GM18907 (cell line): Measurements from ENCODE around the gene EP400.
"Not testable (repeated sequence)": the region's sequence is repeated elsewhere in the genome, so short reads cannot be mapped to it uniquely, and the experiment has no call there.

Experiments used
- ATAC-seq: cut with Tn5 transposase; IDR thresholded peaks from one replicate; pipeline ENCODE4 v1.9.1; 2021; ENCODE audit warnings: mild to moderate bottlenecking, moderate library complexity; ENCODE audit not compliant: unreplicated experiment

EP400 gene

DNA sequence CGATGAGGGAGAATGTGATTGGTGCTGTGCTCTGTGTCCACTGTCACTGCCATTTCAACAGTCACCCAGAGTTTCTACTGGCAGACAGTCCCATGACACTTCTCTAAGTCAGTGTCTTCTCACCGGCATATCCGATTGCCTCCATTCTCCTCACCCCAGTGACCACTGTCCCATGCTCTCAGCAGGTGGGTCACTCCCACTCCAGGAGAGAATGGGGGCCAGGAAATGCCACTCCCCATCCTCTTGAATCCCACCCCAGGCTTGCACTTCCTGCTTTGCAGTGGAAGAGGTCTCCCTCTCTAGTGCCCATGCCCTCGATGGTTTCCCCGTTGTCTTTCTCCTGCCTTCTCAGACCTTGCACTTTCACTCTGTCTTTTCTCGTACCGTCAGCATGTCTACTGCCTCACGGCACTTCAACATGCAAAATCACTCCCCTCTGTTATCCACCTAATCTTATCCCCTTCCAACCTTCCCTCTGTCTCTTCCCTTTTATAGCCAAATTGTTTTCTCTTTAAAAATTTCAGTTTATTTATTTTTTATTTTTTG lies 2.2 kb upstream of the EP400 start:
- ATAC-seq: no peak

DNA sequence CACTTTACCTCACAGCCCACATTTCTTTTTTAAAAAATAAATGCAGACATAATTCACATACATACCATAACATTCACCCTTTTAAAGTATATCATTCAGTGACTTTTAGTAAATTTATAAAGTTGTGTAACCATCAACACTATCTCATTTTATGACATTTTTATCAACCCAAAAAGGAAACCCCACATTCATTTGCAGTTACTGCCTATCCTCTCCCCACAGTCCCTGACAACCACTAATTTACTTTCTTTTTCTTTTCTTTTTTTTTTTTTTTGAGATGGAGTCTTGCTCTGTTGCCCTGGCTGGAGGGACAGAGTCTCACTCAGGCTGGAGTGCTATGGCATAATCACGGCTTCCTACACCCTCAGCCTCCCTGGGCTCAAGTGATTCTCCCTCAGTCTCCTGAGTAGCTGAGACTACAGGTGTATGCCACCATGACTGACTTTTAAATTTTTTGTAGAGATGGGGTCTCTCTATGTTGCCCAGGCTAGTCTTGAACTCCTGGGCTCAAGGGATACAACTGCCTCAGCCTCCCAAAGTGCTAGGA lies 1.5 kb upstream of the EP400 start:
- ATAC-seq: no peak

DNA sequence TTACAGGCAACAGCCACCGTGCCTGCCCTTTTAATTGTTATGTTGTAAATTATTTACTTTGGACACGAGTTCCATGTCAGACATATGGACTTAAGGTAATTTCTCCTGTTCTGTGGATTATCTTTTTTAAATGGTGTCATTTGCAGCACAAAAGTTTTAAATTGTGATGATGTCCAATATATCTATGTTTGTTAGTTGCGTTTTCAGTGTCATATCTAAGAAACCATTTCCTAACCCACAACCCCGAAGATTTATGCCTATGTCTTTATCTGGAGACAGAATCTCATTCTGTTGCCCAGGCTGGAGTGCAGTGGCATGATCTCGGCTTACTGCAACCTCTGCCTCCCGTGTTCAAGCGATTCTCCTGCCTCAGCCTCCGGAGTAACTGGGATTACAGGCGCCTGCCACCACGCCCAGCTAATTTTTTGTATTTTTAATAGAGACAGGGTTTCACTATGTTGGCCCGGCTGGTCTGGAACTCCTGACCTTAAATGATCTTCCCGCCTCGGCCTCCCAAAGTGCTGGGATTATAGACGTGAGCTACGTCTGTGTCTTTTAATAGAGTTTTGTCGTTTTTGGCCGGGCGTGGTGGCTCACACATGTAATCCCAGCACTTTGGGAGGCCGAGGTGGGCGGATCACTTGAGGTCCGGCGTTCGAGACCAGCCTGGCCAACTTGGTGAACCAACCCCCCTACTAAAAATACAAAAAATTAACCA lies 870 bp upstream of the EP400 start:
- not testable (repeated sequence) for ATAC-seq

DNA sequence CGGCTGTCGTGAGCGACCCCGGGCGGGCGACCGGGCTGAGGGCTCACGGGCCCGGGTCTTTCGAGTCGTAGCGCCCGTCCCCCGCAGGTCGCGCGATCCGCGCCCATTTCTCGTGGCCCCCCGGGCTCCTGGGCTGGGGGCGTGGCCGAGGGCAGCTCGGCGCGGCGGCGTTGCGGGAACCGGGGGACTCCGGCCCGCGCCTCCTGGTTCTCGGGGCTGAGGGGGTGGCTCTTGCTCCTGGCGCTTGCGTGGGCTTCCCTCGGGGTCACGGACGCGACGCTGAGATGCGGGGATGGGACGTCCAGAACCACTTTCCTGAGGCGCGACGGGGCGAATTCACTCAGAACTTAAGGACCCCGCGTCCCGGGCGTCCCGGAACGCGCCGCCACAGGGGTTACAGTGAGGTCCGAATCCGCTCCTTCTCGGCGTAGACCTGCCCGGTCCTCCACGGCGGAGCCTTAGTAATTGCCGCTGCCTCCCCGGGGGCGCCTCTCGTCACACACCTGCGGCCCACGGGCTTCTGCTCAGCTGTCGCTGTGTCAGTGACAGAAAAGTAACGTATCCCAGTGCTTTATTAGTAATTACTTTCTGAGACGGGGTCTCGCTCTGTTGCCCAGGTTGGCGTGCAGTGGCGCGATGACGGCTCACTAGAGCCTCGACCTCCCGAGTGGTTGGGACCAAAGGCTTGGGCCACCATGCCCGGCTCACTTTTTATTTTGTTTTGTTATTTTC lies 606 bp downstream of the EP400 start:
- ATAC-seq: peak; percentile 32

DNA sequence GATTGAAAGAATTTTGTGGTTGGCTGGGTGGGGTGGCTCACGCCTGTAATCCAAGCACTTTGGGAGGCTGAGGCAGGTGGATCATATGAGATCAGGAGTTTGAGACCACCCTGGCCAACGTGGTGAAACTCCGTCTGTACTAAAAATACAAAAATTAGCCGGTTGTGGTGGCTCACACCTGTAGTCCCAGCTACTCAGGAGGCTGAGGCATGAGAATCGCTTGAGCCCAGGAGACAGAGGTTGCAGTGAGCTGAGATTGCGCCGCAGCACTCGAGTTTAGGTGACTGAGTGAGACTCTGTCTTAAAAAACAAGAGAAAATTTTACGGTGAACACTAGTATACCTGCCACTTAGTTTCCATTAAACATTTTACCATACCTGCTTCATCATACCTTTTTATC lies 4.1 kb downstream of the EP400 start:
- not testable (repeated sequence) for ATAC-seq

DNA sequence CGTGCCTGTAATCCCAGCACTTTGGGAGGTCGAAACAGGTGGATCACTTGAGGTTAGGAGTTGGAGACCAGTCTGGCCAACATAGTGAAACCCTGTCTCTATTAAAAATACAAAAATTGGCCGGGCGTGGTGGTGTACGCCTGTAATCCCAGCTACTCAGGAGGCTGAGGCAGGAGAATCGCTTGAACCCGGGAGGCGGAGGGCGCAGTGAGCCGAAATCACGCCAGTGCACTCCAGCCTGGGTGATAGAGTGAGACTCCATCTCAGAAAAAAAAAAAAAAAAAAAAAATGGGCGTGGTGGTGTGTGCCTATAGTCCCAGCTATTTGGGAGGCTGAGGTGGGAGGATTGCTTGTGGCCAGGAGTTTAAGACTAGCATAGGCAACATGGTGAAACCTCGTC lies 4.7 kb downstream of the EP400 start:
- not testable (repeated sequence) for ATAC-seq

DNA sequence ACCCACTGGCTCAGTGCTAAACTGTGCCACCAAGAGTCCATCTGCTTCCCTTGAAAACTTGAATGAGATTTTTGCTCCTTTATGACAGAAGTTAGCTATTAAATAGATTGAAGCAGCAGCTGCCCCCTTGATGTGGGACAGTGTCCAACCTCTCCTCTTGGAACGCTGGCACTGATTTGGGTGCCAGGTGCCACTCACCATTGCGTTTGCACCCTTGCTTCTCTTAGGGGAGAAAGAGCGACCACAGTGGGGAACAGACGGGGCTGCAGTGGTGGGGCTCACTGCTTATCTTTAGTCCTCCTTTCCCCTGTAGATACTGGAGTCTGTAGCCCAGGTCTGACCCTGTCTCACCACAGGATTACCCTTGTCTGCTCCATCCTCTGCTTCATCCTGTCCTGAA lies 9.4 kb downstream of the EP400 start:
- no peak for ATAC-seq

DNA sequence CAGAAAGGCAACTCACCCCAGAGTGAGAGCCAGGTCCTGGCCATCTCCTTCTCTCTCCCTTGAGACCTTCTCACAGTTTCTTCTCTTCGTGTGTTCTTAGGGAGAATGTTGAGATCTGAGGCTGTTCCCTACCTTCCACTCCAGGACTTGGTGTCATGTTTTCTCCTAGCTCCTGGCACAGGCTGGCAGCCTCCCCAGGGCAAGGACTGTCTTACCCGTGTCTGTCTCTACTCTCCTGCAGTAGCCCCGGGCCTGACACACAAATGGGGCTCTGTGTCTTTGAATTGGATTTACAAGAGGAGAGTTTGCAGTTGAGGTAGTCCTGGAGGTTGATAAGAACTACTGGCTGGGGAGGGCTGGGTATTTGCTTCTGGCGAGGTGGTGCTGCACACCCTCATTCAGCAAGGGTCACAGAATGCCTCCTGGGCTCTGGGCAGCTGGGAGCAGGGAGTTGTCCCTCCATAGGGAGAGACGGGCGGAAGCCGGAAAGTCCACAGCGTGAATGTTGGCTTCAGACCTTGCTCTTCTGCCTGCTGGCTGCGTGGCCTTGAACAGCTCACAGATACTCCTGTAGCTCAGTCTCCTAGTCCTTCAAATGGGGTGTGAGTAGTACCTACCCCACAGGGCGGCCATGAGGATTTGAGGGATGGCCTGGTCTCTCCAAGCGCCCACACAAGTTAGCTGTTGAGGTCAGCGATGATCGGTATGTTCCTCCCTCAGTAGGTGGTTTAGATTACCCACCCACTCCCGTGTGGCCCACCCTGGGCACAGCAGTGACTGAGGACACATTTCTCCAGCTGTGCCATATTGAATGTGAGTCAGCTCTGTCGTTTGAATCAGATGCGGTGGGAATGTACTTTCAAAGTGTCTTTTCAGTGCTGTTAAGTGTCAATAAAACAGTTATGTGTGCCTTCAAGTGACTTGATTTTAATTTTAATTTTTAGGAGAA lies 10.2 kb downstream of the EP400 start:
- no peak for ATAC-seq

DNA sequence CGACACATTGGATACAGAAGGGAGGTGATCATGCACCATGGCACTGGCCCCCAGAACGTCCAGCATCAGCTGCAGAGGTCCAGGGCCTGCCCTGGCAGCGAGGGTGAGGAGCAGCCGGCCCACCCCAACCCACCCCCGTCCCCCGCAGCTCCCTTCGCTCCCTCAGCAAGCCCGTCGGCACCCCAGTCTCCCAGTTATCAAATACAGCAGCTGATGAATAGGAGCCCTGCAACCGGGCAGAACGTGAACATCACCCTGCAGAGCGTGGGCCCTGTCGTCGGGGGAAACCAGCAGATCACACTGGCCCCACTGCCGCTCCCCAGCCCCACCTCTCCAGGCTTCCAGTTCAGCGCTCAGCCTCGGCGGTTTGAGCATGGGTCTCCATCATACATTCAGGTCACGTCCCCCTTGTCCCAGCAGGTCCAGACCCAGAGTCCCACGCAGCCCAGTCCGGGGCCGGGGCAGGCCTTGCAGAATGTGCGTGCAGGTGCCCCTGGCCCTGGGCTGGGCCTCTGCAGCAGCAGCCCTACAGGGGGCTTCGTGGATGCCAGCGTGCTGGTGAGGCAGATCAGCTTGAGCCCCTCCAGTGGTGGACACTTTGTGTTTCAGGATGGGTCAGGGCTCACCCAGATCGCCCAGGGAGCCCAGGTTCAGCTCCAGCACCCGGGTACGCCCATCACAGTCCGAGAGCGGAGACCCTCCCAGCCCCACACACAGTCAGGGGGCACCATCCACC lies 11.0 kb downstream of the EP400 start:
- not testable (repeated sequence) for ATAC-seq

DNA sequence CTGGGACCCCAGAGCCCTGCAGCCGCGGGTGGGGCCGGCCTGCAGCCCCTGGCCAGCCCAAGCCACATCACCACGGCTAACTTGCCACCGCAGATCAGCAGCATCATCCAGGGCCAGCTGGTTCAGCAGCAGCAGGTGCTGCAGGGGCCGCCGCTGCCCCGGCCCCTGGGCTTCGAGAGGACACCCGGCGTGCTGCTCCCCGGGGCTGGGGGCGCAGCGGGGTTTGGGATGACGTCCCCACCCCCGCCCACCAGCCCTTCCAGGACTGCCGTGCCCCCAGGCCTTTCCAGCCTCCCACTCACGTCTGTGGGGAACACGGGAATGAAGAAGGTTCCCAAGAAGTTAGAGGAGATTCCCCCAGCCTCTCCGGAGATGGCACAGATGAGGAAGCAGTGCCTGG lies 11.6 kb downstream of the EP400 start:
- ATAC-seq: not testable (repeated sequence)

DNA sequence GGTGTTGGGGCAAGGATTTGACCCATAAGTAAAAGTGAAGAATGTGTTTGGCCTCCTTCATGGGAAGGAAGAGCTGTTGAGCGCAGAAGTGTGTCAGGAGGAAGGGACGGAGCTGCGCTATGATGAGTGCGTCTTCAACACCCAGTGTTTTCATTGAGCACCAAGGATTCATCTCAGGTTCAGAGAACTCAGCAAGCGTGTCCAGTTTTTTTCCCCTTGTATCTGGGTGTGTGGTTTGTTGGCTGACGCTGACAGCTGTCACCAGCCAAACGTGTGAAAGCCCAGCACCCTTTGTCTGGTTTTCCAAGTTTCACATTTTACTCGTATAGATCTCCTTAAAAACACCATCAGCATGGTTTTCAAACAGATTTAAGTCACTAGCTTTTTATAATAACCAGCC lies 12.3 kb downstream of the EP400 start:
- no peak for ATAC-seq

DNA sequence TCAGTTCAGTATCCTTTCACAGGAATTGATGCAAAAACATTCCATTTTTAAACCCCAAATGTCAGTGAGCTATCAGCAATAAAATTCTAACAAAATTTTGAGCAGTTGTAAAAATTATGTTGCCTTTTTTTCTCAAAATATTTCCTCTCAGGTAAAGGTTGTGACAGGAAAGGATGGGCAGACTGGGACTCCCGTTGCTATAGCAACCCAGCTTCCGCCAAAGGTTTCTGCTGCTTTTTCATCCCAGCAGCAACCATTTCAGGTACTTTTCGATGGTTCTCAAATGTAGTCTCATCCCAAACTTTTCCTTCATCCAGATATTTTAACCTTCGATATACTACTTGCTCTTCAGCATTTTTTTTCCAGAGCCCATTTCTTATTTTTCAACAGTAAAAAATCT lies 13.6 kb downstream of the EP400 start:
- ATAC-seq: no peak

DNA sequence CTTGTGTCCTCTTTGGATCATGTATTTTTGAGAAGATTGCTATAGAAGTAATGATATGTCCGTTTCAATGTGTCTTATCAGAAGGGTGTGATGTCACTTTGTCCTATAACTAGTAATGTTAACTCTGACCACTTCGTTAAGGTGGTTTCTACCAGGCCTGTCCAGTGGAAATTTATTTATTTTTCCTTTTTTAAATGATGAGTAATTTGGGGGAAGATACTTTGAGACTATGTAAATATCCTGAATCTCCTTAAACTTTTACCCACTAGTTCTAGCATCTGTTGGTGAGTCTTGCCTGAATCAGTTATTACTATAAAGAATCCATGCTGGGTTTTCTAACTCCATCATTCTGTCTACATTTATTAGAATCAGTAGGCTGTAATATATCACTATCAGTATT lies 15.3 kb downstream of the EP400 start:
- no peak for ATAC-seq

DNA sequence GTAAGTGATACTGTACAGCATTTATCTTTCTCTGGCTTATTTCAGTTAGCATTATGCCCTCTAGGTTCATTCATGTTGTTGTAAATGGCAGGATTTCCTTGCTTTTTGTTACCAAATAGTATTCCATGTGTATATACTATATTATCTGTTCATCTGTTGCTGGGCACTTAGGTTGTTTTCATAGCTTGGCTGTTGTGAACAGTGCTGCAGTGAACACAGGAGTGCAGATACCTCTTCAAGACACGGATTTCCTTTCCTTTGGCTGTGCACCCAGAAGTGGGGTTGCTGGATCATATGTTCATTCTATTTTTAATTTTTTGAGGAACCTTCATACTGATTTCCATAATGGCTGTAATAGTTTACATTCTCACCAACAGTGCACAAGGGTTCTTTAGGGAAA lies 21.5 kb downstream of the EP400 start:
- ATAC-seq: no peak

DNA sequence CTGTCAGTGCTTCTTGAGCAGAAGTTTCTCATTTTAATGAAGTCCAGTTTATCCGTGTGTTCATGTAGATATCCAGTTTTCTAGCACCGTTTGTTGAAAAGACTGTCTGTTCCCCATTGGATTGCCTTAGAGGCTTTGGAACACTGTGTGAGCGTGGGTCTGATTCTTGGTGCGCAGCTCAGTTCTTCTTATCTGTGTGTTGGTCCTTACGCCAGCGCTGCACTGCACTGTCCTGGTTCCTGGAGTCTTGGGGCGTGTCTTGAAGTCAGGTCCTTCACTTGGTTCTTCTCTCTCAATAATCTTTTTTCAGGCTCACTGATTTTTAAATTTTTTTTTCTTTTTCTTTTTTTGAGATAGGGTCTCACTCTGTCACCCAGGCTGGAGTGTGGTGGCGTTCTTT lies 25.5 kb downstream of the EP400 start:
- no peak for ATAC-seq

DNA sequence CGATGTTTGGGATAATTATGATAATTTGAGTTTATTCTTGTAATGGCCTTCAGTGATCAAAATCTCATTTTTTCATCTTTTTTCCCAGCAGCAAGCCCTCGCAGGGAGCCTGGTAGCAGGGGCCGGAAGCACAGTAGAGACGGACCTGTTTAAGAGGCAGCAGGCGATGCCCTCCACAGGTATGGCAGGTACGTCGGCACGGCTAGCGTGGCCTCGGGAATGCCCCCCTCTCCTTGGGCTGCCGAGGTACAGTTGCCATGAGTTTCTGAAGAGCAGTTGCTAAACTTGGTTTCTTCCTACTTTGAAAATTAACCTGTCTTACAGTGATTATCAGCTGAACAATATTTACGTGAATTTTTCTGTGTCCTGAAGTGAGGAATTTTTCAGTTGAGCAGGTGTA lies 29.9 kb downstream of the EP400 start:
- ATAC-seq: no peak

DNA sequence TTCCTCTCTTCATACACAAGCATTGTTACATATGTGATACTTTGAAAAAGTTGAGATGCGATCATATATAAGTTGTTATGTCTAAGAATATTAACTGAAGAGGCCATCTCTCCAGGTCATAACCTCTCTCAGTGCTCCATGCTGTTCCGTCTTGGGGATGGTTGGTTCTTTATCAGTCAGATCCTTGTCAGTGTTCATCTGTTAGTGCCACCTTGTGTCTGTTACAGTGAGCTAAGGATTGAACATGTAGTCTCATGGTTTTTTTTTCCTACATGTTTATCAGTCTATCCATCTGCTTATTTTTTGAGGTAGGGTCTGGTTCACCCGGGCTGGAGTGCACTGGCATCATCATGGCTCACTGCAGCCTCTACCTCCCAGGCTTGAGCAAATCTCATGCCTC lies 30.5 kb downstream of the EP400 start:
- ATAC-seq: no peak

DNA sequence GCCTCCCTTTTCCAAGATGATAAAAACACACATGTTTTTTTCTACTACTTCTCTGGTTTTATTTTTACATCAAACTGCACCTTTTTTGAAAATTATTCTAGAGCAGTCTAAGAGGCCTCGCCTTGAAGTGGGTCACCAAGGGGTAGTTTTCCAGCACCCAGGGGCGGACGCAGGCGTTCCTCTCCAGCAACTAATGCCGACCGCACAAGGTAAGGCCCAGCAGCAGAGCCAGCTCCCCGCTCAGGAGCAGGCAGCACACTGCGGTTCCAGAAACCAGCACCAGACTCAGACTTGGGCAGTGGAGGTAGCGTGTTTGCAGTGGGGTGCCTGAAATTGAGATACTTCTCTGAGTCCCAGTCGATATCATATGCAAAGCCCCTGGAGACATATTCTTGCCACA lies 31.6 kb downstream of the EP400 start:
- ATAC-seq: no peak

DNA sequence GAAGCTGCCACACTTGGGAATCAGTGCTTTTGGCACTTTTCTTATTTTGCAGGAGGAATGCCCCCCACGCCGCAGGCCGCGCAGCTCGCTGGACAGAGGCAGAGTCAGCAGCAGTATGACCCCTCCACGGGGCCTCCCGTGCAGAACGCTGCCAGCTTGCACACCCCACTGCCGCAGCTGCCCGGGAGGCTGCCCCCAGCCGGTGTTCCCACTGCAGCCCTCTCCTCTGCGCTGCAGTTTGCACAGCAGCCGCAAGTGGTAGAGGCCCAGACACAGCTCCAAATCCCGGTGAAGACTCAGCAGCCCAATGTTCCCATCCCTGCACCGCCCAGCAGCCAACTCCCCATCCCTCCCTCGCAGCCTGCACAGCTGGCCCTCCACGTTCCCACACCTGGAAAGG lies 32.3 kb downstream of the EP400 start:
- ATAC-seq: no peak

DNA sequence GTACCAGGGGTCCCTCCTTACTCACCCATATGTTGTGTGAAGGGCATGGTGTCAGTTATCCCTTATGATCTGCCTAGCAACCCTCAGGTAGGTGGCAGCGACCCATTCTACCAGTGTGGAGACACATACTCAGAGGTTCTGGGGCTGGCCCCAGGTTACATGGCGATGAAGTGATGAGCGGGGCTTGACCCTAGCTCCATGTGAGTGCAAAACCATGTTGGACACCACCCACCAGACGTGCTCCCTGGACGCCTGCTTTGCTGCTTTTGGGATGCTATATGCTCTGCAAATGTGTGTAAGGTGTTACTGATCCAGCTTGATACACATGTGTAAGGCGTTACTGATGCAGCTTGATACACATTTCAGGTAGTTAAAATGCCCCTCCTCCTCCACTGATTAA lies 33.3 kb downstream of the EP400 start:
- ATAC-seq: no peak
